HepG2 (cell line): Measurements from ENCODE around the gene BRPF1. TPM values are rescaled to one million over a fixed set of nuclear protein-coding genes. Genes with fewer than 3 reads are reported as not detected.

Source experiments
- AHR ChIP-seq: IDR thresholded peaks from 2 replicates; pipeline ENCODE4 v1.6.1; 2018; ENCODE audit warnings: missing genetic modification reagents, missing compliant biosample characterization
- ATF7-NPFF ChIP-seq: sonication (generic); formaldehyde crosslinking; IDR thresholded peaks from 2 replicates; pipeline ENCODE4 v1.8.1; 2023; ENCODE audit warnings: mild to moderate bottlenecking, low read depth, missing genetic modification reagents, moderate library complexity
- GABPA ChIP-seq, 2 experiments: IDR thresholded peaks; 2 replicates each; pipeline ENCODE4 v1.6.1; 2011 to 2016; ENCODE audit warnings: low read depth in 2 of 2, low read length in 1 of 2, missing biosample characterization in 1 of 2, missing genetic modification characterization in 1 of 2
- HNF4A ChIP-seq: sonication (generic); formaldehyde crosslinking; IDR thresholded peaks from 2 replicates; pipeline ENCODE4 v1.4.0; 2020; ENCODE audit warnings: missing genetic modification reagents
- HOXA9 ChIP-seq: sonication (generic); formaldehyde crosslinking; IDR thresholded peaks from 2 replicates; pipeline ENCODE4 v1.8.1; 2022; ENCODE audit warnings: missing genetic modification reagents, mild to moderate bottlenecking, moderate library complexity, borderline replicate concordance
- JARID2 ChIP-seq: sonication (generic); formaldehyde crosslinking; IDR thresholded peaks from 2 replicates; pipeline ENCODE4 v1.8.1; 2023; ENCODE audit warnings: missing genetic modification reagents, inconsistent platforms; ENCODE audit not compliant: insufficient replicate concordance
- NKX3-1 ChIP-seq: sonication (generic); formaldehyde crosslinking; IDR thresholded peaks from 2 replicates; pipeline ENCODE4 v1.5.0; 2020; ENCODE audit warnings: missing genetic modification reagents
- PRPF4 ChIP-seq: fragments of 200-400 bp; formaldehyde crosslinking; IDR thresholded peaks from 2 replicates; pipeline ENCODE4 v1.6.1; 2016; ENCODE audit warnings: low read length, low read depth; ENCODE audit not compliant: poor library complexity, severe bottlenecking
- TAF1 ChIP-seq: sonication (generic); formaldehyde crosslinking; IDR thresholded peaks from 2 replicates; pipeline ENCODE4 v1.4.0; 2020; ENCODE audit warnings: missing genetic modification reagents
- TBX2 ChIP-seq: sonication (generic); formaldehyde crosslinking; IDR thresholded peaks from 2 replicates; pipeline ENCODE4 v1.5.0; 2020; ENCODE audit warnings: missing genetic modification reagents, mild to moderate bottlenecking, borderline replicate concordance
- TEF ChIP-seq: sonication (generic); formaldehyde crosslinking; IDR thresholded peaks from 2 replicates; pipeline ENCODE4 v1.5.0; 2020; ENCODE audit warnings: missing genetic modification reagents
- ZBTB10 ChIP-seq: sonication (generic); formaldehyde crosslinking; IDR thresholded peaks from 2 replicates; pipeline ENCODE4 v1.4.0; 2020; ENCODE audit warnings: missing genetic modification reagents, borderline replicate concordance
- ZBTB49 ChIP-seq: sonication (generic); formaldehyde crosslinking; IDR thresholded peaks from 2 replicates; pipeline ENCODE4 v1.4.0; 2020; ENCODE audit warnings: missing genetic modification reagents, borderline replicate concordance
- ZNF12 ChIP-seq: sonication (generic); formaldehyde crosslinking; IDR thresholded peaks from 2 replicates; pipeline ENCODE4 v1.5.0; 2020; ENCODE audit warnings: missing genetic modification reagents
- ZNF160 ChIP-seq: sonication (generic); formaldehyde crosslinking; IDR thresholded peaks from 2 replicates; pipeline ENCODE4 v1.8.0; 2022; ENCODE audit warnings: mild to moderate bottlenecking, inconsistent platforms, missing genetic modification reagents
- ZNF317 ChIP-seq: sonication (generic); formaldehyde crosslinking; IDR thresholded peaks from 2 replicates; pipeline ENCODE4 v1.5.0; 2020; ENCODE audit warnings: mild to moderate bottlenecking, missing genetic modification reagents
- ZNF530 ChIP-seq: sonication (generic); formaldehyde crosslinking; IDR thresholded peaks from 2 replicates; pipeline ENCODE4 v1.5.0; 2020; ENCODE audit warnings: low read depth, mild to moderate bottlenecking, missing genetic modification reagents
- ZNF543 ChIP-seq: sonication (generic); formaldehyde crosslinking; IDR thresholded peaks from 2 replicates; pipeline ENCODE4 v1.4.0; 2020; ENCODE audit warnings: mild to moderate bottlenecking, missing genetic modification reagents
- ZNF709 ChIP-seq: sonication (generic); formaldehyde crosslinking; IDR thresholded peaks from 2 replicates; pipeline ENCODE4 v1.5.0; 2020; ENCODE audit warnings: mild to moderate bottlenecking, missing genetic modification reagents
- ZNF883 ChIP-seq: sonication (generic); formaldehyde crosslinking; IDR thresholded peaks from 2 replicates; pipeline ENCODE4 v1.5.1; 2020; ENCODE audit warnings: mild to moderate bottlenecking, missing genetic modification reagents; ENCODE audit errors: not compliant biosample characterization
- polyA plus RNA-seq, 8 experiments: library from polyadenylated mRNA; depleted of rRNA in 3 of 8; stranded (reverse) in 7 of 8; unstranded in 1 of 8; fragments of >200 nt; fragmentation: Illumina TruSeq in 4 of 8; extraction: Trizol in 4 of 8; gene quantifications; 2 replicates each; pipeline versions ENCODE4 v1.2.1 to v1.2.3, GENCODE V29; 2011 to 2016; ENCODE audit warnings: low read depth in 4 of 8, missing spikeins in 1 of 8, mixed read lengths in 1 of 8; ENCODE audit not compliant: insufficient read depth in 1 of 8
- total RNA-seq, 5 experiments: library from RNA; depleted of rRNA; stranded (reverse); fragments of >200 nt; fragmentation: Illumina TruSeq; extraction: Trizol; gene quantifications; 2 replicates each; pipeline ENCODE4 v1.2.3, GENCODE V29; 2016; ENCODE audit warnings: low read depth in 1 of 5

Gene BRPF1
- total and polyA plus RNA-seq, 2 of the 13 experiments (the other 11 are each of a cell fraction or from before 2014, with no cell fraction given) = 7.3 to 10.0 TPM

- TF ChIP-seq ZBTB10 (0 out of 2 replicates have a peak, but pooled peaks have one; percentile 44), ATF7-NPFF (CRISPR knock-in tag) (peak; percentile 84; the same call in 1 of the 2 replicates), TAF1 (CRISPR knock-in tag) (peak; percentile 49; the same call in 1 of the 2 replicates), ZBTB49 (CRISPR knock-in tag) (peak; percentile 96), PRPF4 (no peak), ZNF12 (CRISPR knock-in tag) (peak; percentile 72; the same call in 1 of the 2 replicates), HOXA9 (CRISPR knock-in tag) (peak; percentile 63; the same call in 1 of the 2 replicates), TEF (peak; percentile 48; the same call in 1 of the 2 replicates), ZNF543 (CRISPR knock-in tag) (no peak), GABPA (IDR thresholded peaks at IDR 0.05; ENCODE audit: low read depth, low read length) (peak; percentile 39), GABPA (CRISPR knock-in tag; IDR thresholded peaks at IDR 0.05; ENCODE audit: low read depth) (peak; percentile 80), NKX3-1 (CRISPR knock-in tag) (peak; percentile 88; the same call in 1 of the 2 replicates), AHR (peak; percentile 93; the same call in 1 of the 2 replicates), JARID2 (CRISPR knock-in tag) (peak; percentile 88), ZNF530 (no peak), ZNF160 (peak; percentile 28; the same call in 1 of the 2 replicates), HNF4A (CRISPR knock-in tag) (no peak), ZNF883 (peak; percentile 63), ZNF317 (CRISPR knock-in tag) (no peak), TBX2 (CRISPR knock-in tag) (no peak), ZNF709 (CRISPR knock-in tag) (0 out of 2 replicates have a peak, but pooled peaks have one; percentile 46)
Observed at GRCh38 chr3:9704347-9705322, 26.9 kb upstream of the BRPF1 start (continued).
